ENCODE results near the gene SUFU. TPM values are rescaled to one million over a fixed set of nuclear protein-coding genes. Genes with fewer than 3 reads are reported as not detected.

SUFU gene
- total and polyA plus RNA-seq, 4 donors: 1.8 to 3.8 (median 2.9) TPM

DNA sequence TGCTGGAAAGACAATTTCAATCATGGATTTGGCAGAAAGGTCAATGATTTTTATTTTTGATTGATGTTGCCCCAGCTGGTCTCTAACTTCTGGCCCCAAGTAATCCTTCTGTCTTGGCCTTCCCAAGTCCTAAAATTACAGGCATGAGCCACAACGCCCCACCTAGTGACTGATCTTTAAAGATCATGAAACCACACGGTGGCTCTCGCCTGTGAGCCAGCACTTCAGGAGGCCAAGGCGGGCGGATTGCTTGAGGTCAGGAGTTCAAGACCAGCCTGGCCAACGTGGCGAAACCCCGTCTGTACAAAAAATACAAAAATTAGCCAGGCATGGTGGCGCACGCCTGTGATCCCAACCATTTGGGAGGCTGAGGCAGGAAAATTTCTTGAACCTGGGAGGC lies 39.8 kb upstream of the SUFU start (continued):
- TF ChIP-seq, protein P1, sequence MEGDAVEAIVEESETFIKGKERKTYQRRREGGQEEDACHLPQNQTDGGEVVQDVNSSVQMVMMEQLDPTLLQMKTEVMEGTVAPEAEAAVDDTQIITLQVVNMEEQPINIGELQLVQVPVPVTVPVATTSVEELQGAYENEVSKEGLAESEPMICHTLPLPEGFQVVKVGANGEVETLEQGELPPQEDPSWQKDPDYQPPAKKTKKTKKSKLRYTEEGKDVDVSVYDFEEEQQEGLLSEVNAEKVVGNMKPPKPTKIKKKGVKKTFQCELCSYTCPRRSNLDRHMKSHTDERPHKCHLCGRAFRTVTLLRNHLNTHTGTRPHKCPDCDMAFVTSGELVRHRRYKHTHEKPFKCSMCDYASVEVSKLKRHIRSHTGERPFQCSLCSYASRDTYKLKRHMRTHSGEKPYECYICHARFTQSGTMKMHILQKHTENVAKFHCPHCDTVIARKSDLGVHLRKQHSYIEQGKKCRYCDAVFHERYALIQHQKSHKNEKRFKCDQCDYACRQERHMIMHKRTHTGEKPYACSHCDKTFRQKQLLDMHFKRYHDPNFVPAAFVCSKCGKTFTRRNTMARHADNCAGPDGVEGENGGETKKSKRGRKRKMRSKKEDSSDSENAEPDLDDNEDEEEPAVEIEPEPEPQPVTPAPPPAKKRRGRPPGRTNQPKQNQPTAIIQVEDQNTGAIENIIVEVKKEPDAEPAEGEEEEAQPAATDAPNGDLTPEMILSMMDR (IDR thresholded peaks at IDR 0.05; ENCODE audit: low read depth, low read length, missing input control): no peak
- TF ChIP-seq NR2F2 (IDR thresholded peaks at IDR 0.05): no peak

- peaks cover 8 to 32% (median 24%) of the 10 kb centered on the region in 4 donors for H3K4me1 ChIP-seq (ENCODE audit: control insufficient read depth in 4 of 4, insufficient read depth in 4 of 4, low read length in 3 of 4)
- WGBS: 81% methylated on average over 3 of the region's 3 CpGs
- TF ChIP-seq, protein P1 (IDR thresholded peaks at IDR 0.05; ENCODE audit: low read depth, low read length, missing input control): no peak
- no peak for TF ChIP-seq GABPA (IDR thresholded peaks at IDR 0.05 in 1 of 2, conservative IDR thresholded peaks at IDR 0.05 in 1 of 2)
- TF ChIP-seq RXRA (IDR thresholded peaks at IDR 0.05): no peak
- no peak for TF ChIP-seq EGR1 (IDR thresholded peaks at IDR 0.05; ENCODE audit: low read depth in 2 of 2)
- no peak for TF ChIP-seq SP1 (IDR thresholded peaks at IDR 0.05)
- TF ChIP-seq ATF3 (IDR thresholded peaks at IDR 0.05): no peak
- TF ChIP-seq, protein P2, sequence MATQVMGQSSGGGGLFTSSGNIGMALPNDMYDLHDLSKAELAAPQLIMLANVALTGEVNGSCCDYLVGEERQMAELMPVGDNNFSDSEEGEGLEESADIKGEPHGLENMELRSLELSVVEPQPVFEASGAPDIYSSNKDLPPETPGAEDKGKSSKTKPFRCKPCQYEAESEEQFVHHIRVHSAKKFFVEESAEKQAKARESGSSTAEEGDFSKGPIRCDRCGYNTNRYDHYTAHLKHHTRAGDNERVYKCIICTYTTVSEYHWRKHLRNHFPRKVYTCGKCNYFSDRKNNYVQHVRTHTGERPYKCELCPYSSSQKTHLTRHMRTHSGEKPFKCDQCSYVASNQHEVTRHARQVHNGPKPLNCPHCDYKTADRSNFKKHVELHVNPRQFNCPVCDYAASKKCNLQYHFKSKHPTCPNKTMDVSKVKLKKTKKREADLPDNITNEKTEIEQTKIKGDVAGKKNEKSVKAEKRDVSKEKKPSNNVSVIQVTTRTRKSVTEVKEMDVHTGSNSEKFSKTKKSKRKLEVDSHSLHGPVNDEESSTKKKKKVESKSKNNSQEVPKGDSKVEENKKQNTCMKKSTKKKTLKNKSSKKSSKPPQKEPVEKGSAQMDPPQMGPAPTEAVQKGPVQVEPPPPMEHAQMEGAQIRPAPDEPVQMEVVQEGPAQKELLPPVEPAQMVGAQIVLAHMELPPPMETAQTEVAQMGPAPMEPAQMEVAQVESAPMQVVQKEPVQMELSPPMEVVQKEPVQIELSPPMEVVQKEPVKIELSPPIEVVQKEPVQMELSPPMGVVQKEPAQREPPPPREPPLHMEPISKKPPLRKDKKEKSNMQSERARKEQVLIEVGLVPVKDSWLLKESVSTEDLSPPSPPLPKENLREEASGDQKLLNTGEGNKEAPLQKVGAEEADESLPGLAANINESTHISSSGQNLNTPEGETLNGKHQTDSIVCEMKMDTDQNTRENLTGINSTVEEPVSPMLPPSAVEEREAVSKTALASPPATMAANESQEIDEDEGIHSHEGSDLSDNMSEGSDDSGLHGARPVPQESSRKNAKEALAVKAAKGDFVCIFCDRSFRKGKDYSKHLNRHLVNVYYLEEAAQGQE (IDR thresholded peaks at IDR 0.05): no peak
- TF ChIP-seq HNF4A (conservative IDR thresholded peaks at IDR 0.05): no peak
- no peak for TF ChIP-seq JUND (IDR thresholded peaks at IDR 0.05)
- TF ChIP-seq FOXA1 (IDR thresholded peaks at IDR 0.05): no peak
- TF ChIP-seq RAD21 (IDR thresholded peaks at IDR 0.05): no peak
- no peak for TF ChIP-seq TAF1 (conservative IDR thresholded peaks at IDR 0.05)
- no peak for TF ChIP-seq YY1 (IDR thresholded peaks at IDR 0.05)
- no peak for TF ChIP-seq ZBTB33 (IDR thresholded peaks at IDR 0.05)
- TF ChIP-seq MAX (IDR thresholded peaks at IDR 0.05): no peak
- TF ChIP-seq NR2F2 (IDR thresholded peaks at IDR 0.05): no peak
- no peak for TF ChIP-seq FOXA2 (IDR thresholded peaks at IDR 0.05)
- no peak overlapping the region for H3K9ac ChIP-seq (ENCODE audit: low read depth in 1 of 2, low read length in 2 of 2)
- no peak for DNase-seq (ENCODE audit: low spot score)
- H3K4me3 ChIP-seq (ENCODE audit: low read depth in 1 of 3, low read length in 3 of 3): no peak overlapping the region
- no peak overlapping the region for H3K27ac ChIP-seq (ENCODE audit: low read depth in 1 of 2, low read length in 2 of 2)
- no peaks in the 10 kb centered on the region for H3K27me3 ChIP-seq (ENCODE audit: control insufficient read depth in 4 of 4, insufficient read depth in 4 of 4, low read length in 3 of 4)
- H3K9me3 ChIP-seq (ENCODE audit: control insufficient read depth in 4 of 4, low read length in 3 of 4): no peaks in the 10 kb centered on the region
- H3K36me3 ChIP-seq (ENCODE audit: control insufficient read depth in 4 of 4, insufficient read depth in 3 of 4, low read depth in 1 of 4, low read length in 3 of 4): peaks cover 0 to 2% (median 0%) of the 10 kb centered on the region in 4 donors
Measured at GRCh38 chr10:102465466-102465865, 38.3 kb upstream of the SUFU start.
